ENCODE results near the gene TPM1.

Gene TPM1

DNA sequence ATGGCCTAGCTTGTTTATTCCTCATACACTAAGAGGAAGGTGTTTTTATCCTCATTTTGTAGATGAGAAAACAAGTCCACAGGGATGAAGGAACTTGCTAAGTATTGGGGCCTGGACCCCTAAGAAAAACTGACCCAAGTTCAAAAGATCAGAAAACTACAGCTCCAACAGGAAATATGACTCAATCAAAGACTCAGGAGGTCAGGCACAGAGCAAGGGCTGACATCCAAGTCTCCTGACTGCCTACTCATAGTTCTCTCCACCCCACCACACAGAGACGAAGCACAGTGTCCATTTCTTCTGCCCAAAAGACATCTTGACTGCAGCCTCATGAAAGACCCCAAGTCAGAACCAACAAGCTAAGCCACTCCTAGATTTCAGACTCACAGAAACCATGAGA is 26.9 kb upstream of the TPM1 start:
- in situ Hi-C loops (cut with HindIII; ENCODE audit: low sequenced_read_pairs), result no loop called here
- no peak for DNase-seq (ENCODE audit: low read depth)
- TF ChIP-seq CTCF (IDR thresholded peaks at IDR 0.05; ENCODE audit: low read depth, low read length, missing control alignments), result no peak
- H3K4me3 ChIP-seq (ENCODE audit: low read depth, low read length), result no peak overlapping the region

DNA sequence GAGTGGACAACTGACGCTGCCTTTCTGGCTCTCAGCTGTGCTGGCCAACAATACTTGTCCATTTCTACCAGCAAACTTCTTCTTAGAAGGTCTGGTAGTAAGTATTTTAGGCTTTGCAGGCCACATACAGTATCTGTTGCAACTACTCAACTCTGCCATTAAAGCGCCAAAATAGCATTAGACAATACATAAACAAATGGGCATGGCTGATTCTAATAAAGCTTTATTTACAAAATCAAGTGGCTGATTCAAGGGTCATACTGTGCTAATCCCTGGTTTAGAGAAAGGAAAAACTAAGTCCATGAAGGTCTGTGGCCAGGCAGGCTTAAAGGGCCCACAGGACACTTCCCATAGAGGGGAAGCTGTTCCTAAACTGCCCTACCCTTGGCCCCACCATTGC is 26.3 kb upstream of the TPM1 start:
- TF ChIP-seq CTCF (IDR thresholded peaks at IDR 0.05; ENCODE audit: low read depth, low read length, missing control alignments), result no peak
- H3K4me3 ChIP-seq (ENCODE audit: low read depth, low read length), result no peak overlapping the region
- in situ Hi-C loops (cut with HindIII; ENCODE audit: low sequenced_read_pairs), result no loop called here
- DNase-seq (ENCODE audit: low read depth), result no peak

GRCh38 chr15:63018639-63019038 is 23.9 kb upstream of the TPM1 start:
- H3K4me3 ChIP-seq (ENCODE audit: low read depth, low read length), result no peak overlapping the region
- in situ Hi-C loops (cut with HindIII; ENCODE audit: low sequenced_read_pairs), result no loop called here
- TF ChIP-seq CTCF (IDR thresholded peaks at IDR 0.05; ENCODE audit: low read depth, low read length, missing control alignments), result no peak
- DNase-seq (ENCODE audit: low read depth), result no peak

GRCh38 chr15:63019511-63020109 is 22.9 kb upstream of the TPM1 start:
- in situ Hi-C loops (cut with HindIII; ENCODE audit: low sequenced_read_pairs), result no loop called here
- DNase-seq (ENCODE audit: low read depth), result peak; percentile 88
- H3K4me3 ChIP-seq (ENCODE audit: low read depth, low read length), result no peak overlapping the region
- no peak for TF ChIP-seq CTCF (IDR thresholded peaks at IDR 0.05; ENCODE audit: low read depth, low read length, missing control alignments)

GRCh38 chr15:63020128-63020527 is 22.4 kb upstream of the TPM1 start:
- TF ChIP-seq CTCF (IDR thresholded peaks at IDR 0.05; ENCODE audit: low read depth, low read length, missing control alignments), result no peak
- H3K4me3 ChIP-seq (ENCODE audit: low read depth, low read length), result no peak overlapping the region
- DNase-seq (ENCODE audit: low read depth), result no peak
- in situ Hi-C loops (cut with HindIII; ENCODE audit: low sequenced_read_pairs), result no loop called here

- H3K4me3 ChIP-seq (ENCODE audit: low read depth, low read length), result no peak overlapping the region
- in situ Hi-C loops (cut with HindIII; ENCODE audit: low sequenced_read_pairs), result no loop called here
- no peak for TF ChIP-seq CTCF (IDR thresholded peaks at IDR 0.05; ENCODE audit: low read depth, low read length, missing control alignments)
- DNase-seq (ENCODE audit: low read depth), result no peak
These were observed 21.7 kb upstream of the TPM1 start for GRCh38 chr15:63020759-63021430.

Measured in astrocyte of the cerebellum (primary cell).